ENCODE results near the gene IPO4.

DNA sequence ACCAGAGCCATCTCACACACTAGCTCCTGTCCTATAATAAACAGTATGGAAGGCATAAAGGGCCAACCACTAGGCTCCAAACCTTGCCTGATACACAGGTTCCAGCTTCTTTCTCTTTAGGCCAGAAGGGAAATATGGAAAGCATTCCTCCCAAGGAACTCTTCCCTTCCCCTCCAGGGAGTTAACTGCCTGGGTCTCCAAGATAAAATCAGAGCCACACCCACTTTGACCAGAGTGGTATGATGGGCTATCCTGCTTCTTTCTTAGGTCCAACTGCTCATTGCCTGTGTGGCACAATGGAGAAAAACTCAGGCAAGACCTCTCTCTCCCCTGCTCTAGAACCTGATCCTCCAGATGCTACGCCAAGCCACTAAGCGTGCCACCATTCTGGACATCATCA, 19.0 kb upstream of the IPO4 start:
- no peak for TF ChIP-seq EZH2 (optimal IDR thresholded peaks at IDR 0.05; ENCODE audit: low read depth, low read length)
- TF ChIP-seq, protein P1, sequence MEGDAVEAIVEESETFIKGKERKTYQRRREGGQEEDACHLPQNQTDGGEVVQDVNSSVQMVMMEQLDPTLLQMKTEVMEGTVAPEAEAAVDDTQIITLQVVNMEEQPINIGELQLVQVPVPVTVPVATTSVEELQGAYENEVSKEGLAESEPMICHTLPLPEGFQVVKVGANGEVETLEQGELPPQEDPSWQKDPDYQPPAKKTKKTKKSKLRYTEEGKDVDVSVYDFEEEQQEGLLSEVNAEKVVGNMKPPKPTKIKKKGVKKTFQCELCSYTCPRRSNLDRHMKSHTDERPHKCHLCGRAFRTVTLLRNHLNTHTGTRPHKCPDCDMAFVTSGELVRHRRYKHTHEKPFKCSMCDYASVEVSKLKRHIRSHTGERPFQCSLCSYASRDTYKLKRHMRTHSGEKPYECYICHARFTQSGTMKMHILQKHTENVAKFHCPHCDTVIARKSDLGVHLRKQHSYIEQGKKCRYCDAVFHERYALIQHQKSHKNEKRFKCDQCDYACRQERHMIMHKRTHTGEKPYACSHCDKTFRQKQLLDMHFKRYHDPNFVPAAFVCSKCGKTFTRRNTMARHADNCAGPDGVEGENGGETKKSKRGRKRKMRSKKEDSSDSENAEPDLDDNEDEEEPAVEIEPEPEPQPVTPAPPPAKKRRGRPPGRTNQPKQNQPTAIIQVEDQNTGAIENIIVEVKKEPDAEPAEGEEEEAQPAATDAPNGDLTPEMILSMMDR (IDR thresholded peaks at IDR 0.05; ENCODE audit: low read length): no peak
- no peak for TF ChIP-seq EZH2phosphoT487 (IDR thresholded peaks at IDR 0.05; ENCODE audit: low read length)
